CD4-positive, alpha-beta T cell treated with Interleukin-4 for 1 hour (primary cell): ENCODE results near the gene AK8.

Experiments
- DNase-seq, 2 donors: peaks; one replicate each; pipeline ENCODE4 v3.0.0-alpha.2; 2020 to 2022

The AK8 gene

GRCh38 chr9:132877824-132878694, at the start of gene AK8:
Gene AK8, minus strand, starts transcription at chr9:132878284. Its CDS starts 29 bp downstream, at chr9:132878255.
- DNase-seq, result peak; percentile 72 to 78

GRCh38 chr9:132927704-132928103, 49.6 kb upstream of the AK8 start:
- no peak for DNase-seq

GRCh38 chr9:132923346-132923902, 45.3 kb upstream of the AK8 start:
- no peak for DNase-seq

GRCh38 chr9:132919614-132920268, 41.7 kb upstream of the AK8 start:
- DNase-seq, result no peak

- DNase-seq, result no peak
Observed at GRCh38 chr9:132914924-132915323, 36.8 kb upstream of the AK8 start.

- DNase-seq, result no peak
Observed at GRCh38 chr9:132912131-132912530, 34.0 kb upstream of the AK8 start.

GRCh38 chr9:132910376-132910775, 32.3 kb upstream of the AK8 start:
- DNase-seq, result no peak

- DNase-seq, result no peak
Observed at GRCh38 chr9:132909311-132909710, 31.2 kb upstream of the AK8 start.

- peak in 1 of 2 donors; percentile 62 for DNase-seq
Observed at GRCh38 chr9:132908635-132909034, 30.6 kb upstream of the AK8 start.

- DNase-seq, result no peak
Observed at GRCh38 chr9:132905726-132906125, 27.6 kb upstream of the AK8 start.

GRCh38 chr9:132903574-132904492, 25.7 kb upstream of the AK8 start:
- DNase-seq, result no peak

- DNase-seq, result peak; percentile 83 to 85
Observed at GRCh38 chr9:132901858-132902831, 24.1 kb upstream of the AK8 start.

GRCh38 chr9:132898051-132898450, 20.0 kb upstream of the AK8 start:
- DNase-seq, result no peak

- DNase-seq, result no peak
Observed at GRCh38 chr9:132896906-132897305, 18.8 kb upstream of the AK8 start.

- DNase-seq, result no peak
Observed at GRCh38 chr9:132896264-132896663, 18.2 kb upstream of the AK8 start.

GRCh38 chr9:132894862-132895835, 17.1 kb upstream of the AK8 start:
- no peak for DNase-seq

GRCh38 chr9:132894346-132894745, 16.3 kb upstream of the AK8 start:
- DNase-seq, result no peak

- no peak for DNase-seq
Observed at GRCh38 chr9:132892400-132892799, 14.3 kb upstream of the AK8 start.

GRCh38 chr9:132888151-132888550, 10.1 kb upstream of the AK8 start:
- DNase-seq, result no peak
